GM12872 (cell line): ENCODE measurements around the gene CNGA4.

Experiments used
- TF ChIP-seq, protein P1 (sequence below): IDR thresholded peaks from 3 replicates; pipeline ENCODE4 v1.5.1; 2011; ENCODE audit warnings: low read depth, mild to moderate bottlenecking, low read length, moderate library complexity; ENCODE audit not compliant: insufficient read depth

The CNGA4 gene

GRCh38 chr11:6238902-6239301, at the start of gene CNGA4:
Gene CNGA4 (plus strand): TSS chr11:6239089. CDS start chr11:6239207, 118 bp downstream.
- TF ChIP-seq, protein P1, sequence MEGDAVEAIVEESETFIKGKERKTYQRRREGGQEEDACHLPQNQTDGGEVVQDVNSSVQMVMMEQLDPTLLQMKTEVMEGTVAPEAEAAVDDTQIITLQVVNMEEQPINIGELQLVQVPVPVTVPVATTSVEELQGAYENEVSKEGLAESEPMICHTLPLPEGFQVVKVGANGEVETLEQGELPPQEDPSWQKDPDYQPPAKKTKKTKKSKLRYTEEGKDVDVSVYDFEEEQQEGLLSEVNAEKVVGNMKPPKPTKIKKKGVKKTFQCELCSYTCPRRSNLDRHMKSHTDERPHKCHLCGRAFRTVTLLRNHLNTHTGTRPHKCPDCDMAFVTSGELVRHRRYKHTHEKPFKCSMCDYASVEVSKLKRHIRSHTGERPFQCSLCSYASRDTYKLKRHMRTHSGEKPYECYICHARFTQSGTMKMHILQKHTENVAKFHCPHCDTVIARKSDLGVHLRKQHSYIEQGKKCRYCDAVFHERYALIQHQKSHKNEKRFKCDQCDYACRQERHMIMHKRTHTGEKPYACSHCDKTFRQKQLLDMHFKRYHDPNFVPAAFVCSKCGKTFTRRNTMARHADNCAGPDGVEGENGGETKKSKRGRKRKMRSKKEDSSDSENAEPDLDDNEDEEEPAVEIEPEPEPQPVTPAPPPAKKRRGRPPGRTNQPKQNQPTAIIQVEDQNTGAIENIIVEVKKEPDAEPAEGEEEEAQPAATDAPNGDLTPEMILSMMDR, result no peak

GRCh38 chr11:6191742-6192141, 47.1 kb upstream of the CNGA4 start:
- TF ChIP-seq, protein P1, result no peak

- TF ChIP-seq, protein P1, result no peak
These were observed 44.8 kb upstream of the CNGA4 start for GRCh38 chr11:6194065-6194581.

DNA sequence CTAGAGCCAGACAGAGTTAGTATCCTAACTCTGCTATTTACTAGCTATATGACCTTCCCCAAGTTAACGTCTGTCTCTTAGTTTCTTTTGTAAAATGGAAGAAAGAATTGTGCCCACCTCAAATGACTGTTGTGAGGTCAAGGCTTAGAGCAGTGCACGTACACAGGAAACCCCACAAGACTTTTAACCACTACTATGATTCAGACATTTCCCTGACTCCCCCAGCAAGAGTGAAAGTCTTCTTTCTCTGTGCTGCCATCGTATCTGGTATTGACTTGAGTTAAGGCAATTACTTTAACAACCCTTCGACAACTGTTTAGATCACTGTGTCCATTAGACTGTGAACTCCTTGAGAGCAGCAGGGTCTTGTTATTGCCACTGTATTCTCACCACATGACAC, 42.5 kb upstream of the CNGA4 start:
- TF ChIP-seq, protein P1, result no peak

DNA sequence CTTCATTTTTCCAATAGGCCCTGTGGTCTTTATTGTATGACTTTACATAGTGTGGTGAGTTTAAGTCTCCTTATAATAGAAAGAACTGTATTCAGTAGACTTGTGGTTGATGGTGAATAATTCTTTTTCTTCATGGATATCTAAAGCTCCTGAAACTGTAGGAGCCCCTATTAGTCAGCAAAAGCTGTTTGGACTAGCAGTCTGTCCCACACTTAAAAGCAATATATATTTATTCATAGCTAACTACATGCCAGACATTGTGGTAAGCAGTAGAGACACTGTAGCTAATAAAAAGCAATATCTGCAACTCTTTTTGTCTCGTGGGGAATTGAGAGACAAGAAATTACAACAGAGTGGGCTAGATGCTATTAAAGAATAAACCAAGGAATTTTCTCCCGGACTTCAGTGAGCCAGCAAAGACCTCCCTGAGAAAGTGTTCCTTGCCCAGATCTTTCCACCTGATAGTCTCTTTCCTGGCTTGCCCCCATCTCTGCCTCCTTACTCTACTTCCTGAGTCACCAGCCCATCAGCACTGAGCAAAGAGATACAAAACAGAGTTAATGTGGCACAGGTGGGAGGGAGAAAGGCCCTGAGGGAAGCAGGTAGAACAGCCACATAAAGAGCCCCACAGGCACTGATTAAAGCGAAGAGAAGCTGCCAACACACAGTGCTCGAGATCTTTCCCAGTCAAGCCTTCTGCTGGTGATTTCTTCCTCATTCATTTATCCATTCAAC, 41.3 kb upstream of the CNGA4 start:
- TF ChIP-seq, protein P1, result no peak

- TF ChIP-seq, protein P1, result no peak
These were observed 39.6 kb upstream of the CNGA4 start, which contains the start of gene OR52W1 for GRCh38 chr11:6199174-6199810. Gene OR52W1 (plus strand): TSS chr11:6199224. CDS start chr11:6199224, 0 bp downstream.

GRCh38 chr11:6200975-6201374, 37.9 kb upstream of the CNGA4 start:
- TF ChIP-seq, protein P1, result no peak
